Adrenal gland (tissue), 12 donors: ENCODE data around the gene CCL16. TPM values are rescaled to one million over a fixed set of nuclear protein-coding genes. Genes with fewer than 3 reads are reported as not detected.
A peak's percentile ranks its signal among the peaks of the same experiment; 100 is the strongest.

ENCODE experiments used
- DNase-seq, 7 donors: peaks; one replicate each; pipeline ENCODE4 v3.0.0-alpha.2; 2019 to 2020
- H3K27ac ChIP-seq, 5 donors: fragments of 200-600 bp; sonication (generic) in 4 of 5; 1 replicate in 3 of 5; 2 replicates in 2 of 5; pipeline versions ENCODE4 v1.5.1 to v1.8.0; 2016 to 2020; ENCODE audit warnings: mild to moderate bottlenecking in 1 of 5
- H3K27me3 ChIP-seq: fragments of 200-600 bp; 2 replicates; pipeline ENCODE4 v1.8.0; 2021
- H3K36me3 ChIP-seq, 2 donors: fragments of 200-600 bp; replicated peaks in 1 of 2; 1 replicate in 1 of 2; 2 replicates in 1 of 2; pipeline versions ENCODE4 v1.5.1 to v1.8.0; 2018 to 2022
- H3K4me1 ChIP-seq, 2 donors: fragments of 200-600 bp; replicated peaks in 1 of 2; 1 replicate in 1 of 2; 2 replicates in 1 of 2; pipeline versions ENCODE4 v1.5.1 to v1.8.0; 2018 to 2021
- H3K4me3 ChIP-seq, 4 donors: fragments of 200-600 bp; sonication (generic) in 3 of 4; one replicate each; pipeline ENCODE4 v1.5.1; 2016 to 2018
- H3K9me3 ChIP-seq, 3 donors: fragments of 200-600 bp; sonication (generic) in 1 of 3; replicated peaks in 1 of 3; 1 replicate in 2 of 3; 2 replicates in 1 of 3; pipeline versions ENCODE4 v1.5.1 to v1.8.0; 2016 to 2021
- CTCF ChIP-seq, 6 experiments: fragments of 450-650 bp in 4 of 6; fragments of 200-600 bp in 2 of 6; sonication (generic) in 1 of 6; IDR thresholded peaks; 1 replicate in 5 of 6; 2 replicates in 1 of 6; pipeline versions ENCODE4 v1.5.1 to v1.8.0; 2016 to 2021; ENCODE audit warnings: antibody characterized with exemption in 6 of 6, mild to moderate bottlenecking in 2 of 6, moderate library complexity in 1 of 6
- POLR2A ChIP-seq, 2 donors: fragments of 450-650 bp; IDR thresholded peaks; one replicate each; pipeline ENCODE4 v1.6.1; 2017; ENCODE audit warnings: antibody characterized with exemption in 2 of 2, mild to moderate bottlenecking in 2 of 2, moderate library complexity in 1 of 2
- WGBS, 4 donors: extraction: QIAGEN DNeasy Blood & Tissue Kit in 2 of 4; methylation state at CpG; one replicate each; pipeline versions ENCODE4 v1.1.5 to v1.1.7; 2013 to 2017; 5-methylcytosine and 5-hydroxymethylcytosine counted together
- intact Hi-C, 2 donors: fragments of 100-400 bp; cut with DNase I; formaldehyde crosslinking; loops; one replicate each; pipeline versions ENCODE4 v1.14.1 to v1.15.0; 2022 to 2023
- polyA plus RNA-seq, 3 donors: library from polyadenylated mRNA; stranded (reverse); fragments of 200-250 nt in 2 of 3; fragments of 350-450 nt in 1 of 3; fragmentation: Illumina TruSeq in 1 of 3; extraction: RNeasy Lipid Tissue Mini Kit (QIAGEN cat#74804) in 1 of 3; gene quantifications; one replicate each; pipeline ENCODE4 v1.2.3, GENCODE V29; 2013 to 2014
- total RNA-seq, 9 donors: library from RNA; depleted of rRNA in 4 of 9; stranded (reverse); fragments of >200 nt in 4 of 9; fragments of 120-200 nt in 1 of 9; fragmentation: NEBNext Ultra II Directional in 1 of 9; extraction: Animal tissue kit (Norgen Biotek cat#: 25700) in 1 of 9; gene quantifications; one replicate each; pipeline versions ENCODE4 v1.1.0 to v1.2.4, GENCODE V29; 2013 to 2023
- donor health status: healthy with polysubstance abuse.
- donor health status: Bipolar disorder and iron deficiency.
- donor health status: DM: yes; HTN: yes; CAD: no.
- donor health status: DM: no; HTN: no; CAD: no.
- donor health status: DM: no; HTN: no; CAD: no.
- donor health status: DM: yes; HTN: yes; CAD: no.

The CCL16 gene
- total and polyA plus RNA-seq, 12 donors = 0.16 to 3.2 (median 0.52) TPM; not detected in 3

DNA sequence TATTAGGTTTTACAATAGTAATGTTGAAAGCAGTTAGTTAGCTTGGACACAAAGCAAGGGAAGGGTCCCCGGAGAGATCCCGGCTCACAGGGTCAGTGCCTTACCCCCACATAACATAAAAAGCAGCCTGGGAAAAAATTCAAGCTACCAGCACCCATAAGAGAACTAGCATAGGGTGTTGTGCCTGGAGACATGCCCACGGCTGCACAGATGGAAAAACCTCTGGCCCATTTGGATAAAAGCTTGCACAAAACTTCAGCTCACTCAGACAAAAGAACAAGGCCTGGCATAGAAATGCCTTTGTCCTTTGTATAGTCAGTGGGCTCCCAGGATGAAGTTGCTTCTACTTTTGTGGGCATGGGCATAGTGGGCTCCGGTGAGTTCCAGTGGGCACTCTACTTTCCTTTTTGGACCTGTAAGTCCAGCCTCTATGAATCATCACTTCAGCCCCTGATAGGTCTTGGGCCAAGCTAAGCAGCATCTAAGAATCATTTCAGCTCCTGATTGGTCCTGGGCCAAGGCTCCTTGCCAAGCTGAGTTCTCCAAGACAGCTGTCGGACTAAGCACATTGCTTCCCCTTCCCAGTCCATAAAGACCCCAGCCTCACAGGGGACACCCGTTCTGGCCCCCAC, 49.4 kb downstream of the CCL16 start:
- H3K4me3 ChIP-seq = no peak overlapping the region
- TF ChIP-seq POLR2A (IDR thresholded peaks at IDR 0.05) (no peak), CTCF (IDR thresholded peaks at IDR 0.05) (no peak)
- no peaks in the 10 kb centered on the region for H3K27me3 ChIP-seq
- 73 to 82% (median 80%) methylated on average over 5 to 6 of the region's 6 CpGs for WGBS, 4 donors
- intact Hi-C loops = no loop called here
- DNase-seq = peak in 6 of 7 donors; percentile 20 to 63 (median 34)
- H3K4me1 ChIP-seq = peaks cover 3 to 12% of the 10 kb centered on the region in 2 donors
- no peaks in the 10 kb centered on the region for H3K36me3 ChIP-seq
- H3K9me3 ChIP-seq = no peaks in the 10 kb centered on the region
- peak overlapping the region in 1 of 5 donors; percentile 64 for H3K27ac ChIP-seq

- intact Hi-C loops = no loop called here
- peaks cover 3 to 12% of the 10 kb centered on the region in 2 donors for H3K4me1 ChIP-seq
- H3K27me3 ChIP-seq = no peaks in the 10 kb centered on the region
- 3 to 8% (median 3%) methylated on average over 21 to 35 of the region's 35 CpGs for WGBS, 4 donors
- H3K27ac ChIP-seq = peak within 1 kb of the TSS in 1 of 5 donors; percentile 64
- no peaks in the 10 kb centered on the region for H3K36me3 ChIP-seq
- H3K4me3 ChIP-seq = peak within 1 kb of the TSS in 2 of 4 donors; percentile 10 to 47
- TF ChIP-seq CTCF (IDR thresholded peaks at IDR 0.05) = no peak
- no peaks in the 10 kb centered on the region for H3K9me3 ChIP-seq
- DNase-seq = peak; percentile 44 to 60 (median 52)
These were observed 50.9 kb downstream of the CCL16 start, which contains the start of gene RDM1 for GRCh38 chr17:35930211-35931065. TSS of gene RDM1 (minus strand) at chr17:35930773. CDS start at chr17:35930727, 46 bp downstream.

- intact Hi-C loops = no loop called here
- Histone ChIP-seq H3K9me3 (no peaks in the 10 kb centered on the region), H3K27ac (no peak overlapping the region), H3K27me3 (no peaks in the 10 kb centered on the region), H3K36me3 (no peaks in the 10 kb centered on the region), H3K4me1 (peaks cover 3 to 12% of the 10 kb centered on the region in 2 donors), H3K4me3 (no peak overlapping the region)
- no peak for DNase-seq
- TF ChIP-seq CTCF (IDR thresholded peaks at IDR 0.05) = no peak
- TF ChIP-seq POLR2A (IDR thresholded peaks at IDR 0.05) = no peak
These were observed 53.6 kb downstream of the CCL16 start for GRCh38 chr17:35927714-35928113.

Other genes with a start within 250 kb of the CCL16 start
- gene RASL10B, start 249.9 kb downstream of the CCL16 start, total RNA-seq = 1 to 10 TPM; 1.1 to 8.1 (median 3.8) TPM
- 1 to 10 TPM; 1.4 to 1.7 (median 1.5) TPM for gene RASL10B, start 249.9 kb downstream of the CCL16 start, polyA plus RNA-seq
- gene GAS2L2, start 228.3 kb downstream of the CCL16 start, total RNA-seq = under 1 TPM in 3 of 9 donors, not detected in 6; 0.06 to 0.22 (median 0.08) TPM
- gene GAS2L2, start 228.3 kb downstream of the CCL16 start, polyA plus RNA-seq = under 1 TPM in 2 of 3 donors, not detected in 1; 0.08 to 0.10 TPM
- gene C17orf50, start 220.6 kb downstream of the CCL16 start, total RNA-seq = under 1 TPM in 2 of 9 donors, not detected in 7; 0.11 to 0.83 TPM
- gene C17orf50, start 220.6 kb downstream of the CCL16 start, polyA plus RNA-seq = under 1 TPM in 2 of 3 donors, not detected in 1; 0.07 to 0.24 TPM
- gene MMP28, start 185.9 kb downstream of the CCL16 start, total RNA-seq = 10 to 100 TPM in 1 of 9 donors, 1 to 10 TPM in 7, under 1 TPM in 1; 0.67 to 11.1 (median 4.8) TPM
- 1 to 10 TPM in 2 of 3 donors, under 1 TPM in 1; 0.97 to 7.4 (median 4.3) TPM for gene MMP28, start 185.9 kb downstream of the CCL16 start, polyA plus RNA-seq
- 100 to 1,000 TPM in 4 of 9 donors, 10 to 100 TPM in 5; 27.8 to 153 (median 60.2) TPM for gene TAF15, start 172.0 kb downstream of the CCL16 start, total RNA-seq
- gene TAF15, start 172.0 kb downstream of the CCL16 start, polyA plus RNA-seq = 100 to 1,000 TPM; 143 to 213 (median 199) TPM
- gene HEATR9, start 112.6 kb downstream of the CCL16 start, total RNA-seq = not detected
- under 1 TPM; 0.03 to 0.32 (median 0.13) TPM for gene HEATR9, start 112.6 kb downstream of the CCL16 start, polyA plus RNA-seq
- gene CCL5, start 101.1 kb downstream of the CCL16 start, total RNA-seq = 10 to 100 TPM in 2 of 9 donors, 1 to 10 TPM in 6, under 1 TPM in 1; 0.83 to 10.7 (median 4.0) TPM
- gene CCL5, start 101.1 kb downstream of the CCL16 start, polyA plus RNA-seq = 1 to 10 TPM; 5.4 to 8.8 (median 7.6) TPM
- gene RDM1, start 50.7 kb downstream of the CCL16 start, total RNA-seq = 1 to 10 TPM in 1 of 9 donors, not detected in 8; 1.1 TPM
- under 1 TPM in 1 of 3 donors, not detected in 2; 0.48 TPM for gene RDM1, start 50.7 kb downstream of the CCL16 start, polyA plus RNA-seq
- not detected for gene LYZL6, start 37.8 kb downstream of the CCL16 start, total RNA-seq
- not detected for gene LYZL6, start 37.8 kb downstream of the CCL16 start, polyA plus RNA-seq
- 100 to 1,000 TPM in 3 of 9 donors, 10 to 100 TPM in 6; 15.3 to 129 (median 53.2) TPM for gene CCL14, start 5.2 kb upstream of the CCL16 start, total RNA-seq
- gene CCL14, start 5.2 kb upstream of the CCL16 start, polyA plus RNA-seq = 100 to 1,000 TPM in 2 of 3 donors, 10 to 100 TPM in 1; 75.8 to 268 (median 250) TPM
- gene CCL15, start 20.1 kb upstream of the CCL16 start, total RNA-seq = 1 to 10 TPM in 3 of 9 donors, under 1 TPM in 2, not detected in 4; 0.28 to 1.7 (median 1.1) TPM
- under 1 TPM in 2 of 3 donors, not detected in 1; 0.17 to 0.38 TPM for gene CCL15, start 20.1 kb upstream of the CCL16 start, polyA plus RNA-seq
- gene CCL23, start 36.5 kb upstream of the CCL16 start, total RNA-seq = 10 to 100 TPM in 5 of 9 donors, 1 to 10 TPM in 4; 1.9 to 25.7 (median 10.0) TPM
- 1 to 10 TPM; 1.9 to 9.8 (median 3.3) TPM for gene CCL23, start 36.5 kb upstream of the CCL16 start, polyA plus RNA-seq
- 1 to 10 TPM in 4 of 9 donors, under 1 TPM in 1, not detected in 4; 0.32 to 2.2 (median 1.6) TPM for gene CCL18, start 82.8 kb upstream of the CCL16 start, total RNA-seq
- gene CCL18, start 82.8 kb upstream of the CCL16 start, polyA plus RNA-seq = 1 to 10 TPM in 2 of 3 donors, not detected in 1; 1.2 to 5.2 TPM
- gene CCL3, start 108.6 kb upstream of the CCL16 start, total RNA-seq = 10 to 100 TPM in 2 of 9 donors, 1 to 10 TPM in 6, under 1 TPM in 1; 0.54 to 15.3 (median 4.8) TPM
- 1 to 10 TPM; 3.8 to 9.9 (median 5.2) TPM for gene CCL3, start 108.6 kb upstream of the CCL16 start, polyA plus RNA-seq
- gene CCL4, start 122.3 kb upstream of the CCL16 start, total RNA-seq = 10 to 100 TPM in 2 of 9 donors, 1 to 10 TPM in 6, under 1 TPM in 1; 0.72 to 17.5 (median 5.5) TPM
- gene CCL4, start 122.3 kb upstream of the CCL16 start, polyA plus RNA-seq = 10 to 100 TPM in 1 of 3 donors, 1 to 10 TPM in 2; 3.8 to 10.0 (median 5.2) TPM
- 10 to 100 TPM in 1 of 9 donors, 1 to 10 TPM in 5, under 1 TPM in 1, not detected in 2; 0.39 to 10.5 (median 2.7) TPM for gene TBC1D3B, start 195.1 kb upstream of the CCL16 start, total RNA-seq
- 10 to 100 TPM in 2 of 3 donors, not detected in 1; 10.4 to 12.9 TPM for gene TBC1D3B, start 195.1 kb upstream of the CCL16 start, polyA plus RNA-seq
- 1 to 10 TPM in 3 of 9 donors, under 1 TPM in 2, not detected in 4; 0.41 to 1.7 (median 1.4) TPM for gene CCL3L1, start 215.3 kb upstream of the CCL16 start, total RNA-seq
- gene CCL3L1, start 215.3 kb upstream of the CCL16 start, polyA plus RNA-seq = 1 to 10 TPM in 1 of 3 donors, under 1 TPM in 2; 0.54 to 3.0 (median 0.72) TPM
- 1 to 10 TPM in 6 of 9 donors, under 1 TPM in 2, not detected in 1; 0.57 to 3.8 (median 2.2) TPM for gene CCL4L2, start 229.6 kb upstream of the CCL16 start, total RNA-seq
- gene CCL4L2, start 229.6 kb upstream of the CCL16 start, polyA plus RNA-seq = 1 to 10 TPM; 1.3 to 5.1 (median 2.2) TPM